Sigmoid colon (tissue), 4 donors: ENCODE data around the gene SVOPL.

Experiments
- CTCF ChIP-seq, 4 experiments: fragments of 450-650 bp in 3 of 4; fragments of 200-600 bp in 1 of 4; IDR thresholded peaks; one replicate each; pipeline ENCODE4 v1.5.1; 2016 to 2019; ENCODE audit warnings: antibody characterized with exemption in 4 of 4, mild to moderate bottlenecking in 3 of 4, moderate library complexity in 2 of 4
- POLR2A ChIP-seq, 2 donors: fragments of 450-650 bp; IDR thresholded peaks; one replicate each; pipeline ENCODE4 v1.6.1; 2016; ENCODE audit warnings: antibody characterized with exemption in 2 of 2, mild to moderate bottlenecking in 2 of 2, moderate library complexity in 2 of 2
- POLR2AphosphoS5 ChIP-seq, 4 donors: sonication (generic); formaldehyde crosslinking; IDR thresholded peaks; one replicate each; pipeline ENCODE4 v1.6.1; 2017; ENCODE audit warnings: antibody characterized with exemption in 4 of 4

GRCh38 chr7:138667535-138668228 lies 33.5 kb downstream of the SVOPL start:
- no peak for TF ChIP-seq CTCF (IDR thresholded peaks at IDR 0.05)
- no peak for TF ChIP-seq POLR2A (IDR thresholded peaks at IDR 0.05)
- TF ChIP-seq POLR2AphosphoS5 (IDR thresholded peaks at IDR 0.05) = no peak
